GM18520 (cell line): ENCODE results near the gene MYO18A.
"Not testable (repeated sequence)": the region's sequence is repeated elsewhere in the genome, so short reads cannot be mapped to it uniquely, and the experiment has no call there.

Experiments used
- ATAC-seq: cut with Tn5 transposase; IDR thresholded peaks from one replicate; pipeline ENCODE4 v1.9.1; 2021; ENCODE audit not compliant: unreplicated experiment

MYO18A gene

GRCh38 chr17:29195465-29196081 lies 15.4 kb upstream of the MYO18A start:
- no peak for ATAC-seq

- ATAC-seq = no peak
These were observed 14.5 kb upstream of the MYO18A start for GRCh38 chr17:29194669-29195068.

- no peak for ATAC-seq
These were observed 12.9 kb upstream of the MYO18A start for GRCh38 chr17:29193146-29193545.

GRCh38 chr17:29190592-29191207 lies 10.5 kb upstream of the MYO18A start:
- ATAC-seq = no peak

DNA sequence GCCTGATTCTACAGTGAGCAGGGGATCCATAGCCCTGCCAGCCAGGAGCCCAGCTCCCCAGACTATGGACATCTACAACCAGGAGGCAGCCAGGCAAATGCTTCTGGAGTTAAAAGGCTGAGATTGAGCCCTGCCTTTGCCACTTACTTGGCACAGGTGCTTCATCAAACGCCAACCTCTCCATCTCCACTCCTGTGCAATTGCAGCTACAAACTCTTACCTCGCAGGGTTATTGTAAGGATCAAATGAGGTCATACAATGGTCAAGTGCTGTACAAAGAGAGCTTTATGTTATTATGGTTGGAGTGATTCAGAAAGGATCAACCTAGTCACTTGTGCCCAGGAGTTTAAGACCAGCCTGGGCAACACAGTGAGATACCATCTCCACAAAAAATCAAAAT lies 9.8 kb upstream of the MYO18A start:
- ATAC-seq = no peak

GRCh38 chr17:29189355-29189754 lies 9.2 kb upstream of the MYO18A start:
- ATAC-seq = no peak

DNA sequence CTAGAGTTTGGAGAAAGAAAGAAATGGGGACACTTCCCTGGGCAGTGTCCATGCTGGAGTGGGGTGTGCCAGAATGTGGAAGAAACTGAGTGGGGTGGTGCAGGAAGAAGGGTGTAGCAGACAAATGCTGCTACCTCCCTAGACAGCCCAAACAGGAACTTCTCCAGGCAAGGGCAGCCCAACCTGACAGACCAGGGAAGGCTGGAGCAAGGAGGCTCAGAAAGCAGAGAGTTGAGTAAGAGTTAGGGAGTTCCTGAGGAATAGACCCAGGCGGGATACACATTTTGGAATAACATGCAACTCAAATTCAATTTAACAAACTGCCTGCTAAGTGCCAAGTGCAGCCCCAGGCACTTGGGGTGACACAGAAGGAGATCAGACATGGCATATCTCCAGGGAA lies 1.0 kb upstream of the MYO18A start:
- no peak for ATAC-seq

GRCh38 chr17:29180788-29181160 lies 576 bp upstream of the MYO18A start:
- no peak for ATAC-seq

GRCh38 chr17:29179232-29180033 lies 765 bp downstream of the MYO18A start:
- ATAC-seq = no peak

DNA sequence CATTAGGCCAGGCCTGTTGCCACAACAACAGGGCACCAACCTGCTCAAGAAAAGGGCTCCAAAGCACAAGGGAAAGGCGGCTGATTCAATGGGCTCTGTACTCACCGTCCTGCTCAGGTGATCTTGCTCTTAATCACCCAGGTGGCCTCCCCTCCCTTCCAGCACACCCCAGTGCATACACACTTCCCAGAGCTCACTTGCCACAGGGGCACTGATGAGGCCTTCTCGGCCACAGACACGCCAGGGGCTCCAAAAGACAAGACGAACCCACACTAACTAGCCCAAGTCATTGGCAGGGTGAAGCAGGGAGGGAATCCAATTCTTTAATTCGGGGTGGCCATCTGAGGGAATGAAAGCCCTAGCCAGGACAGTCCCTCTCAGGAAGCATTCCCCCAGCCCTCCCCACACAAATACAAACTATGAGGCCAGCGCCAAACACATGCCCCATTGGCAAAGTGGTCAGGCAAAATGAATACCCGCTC lies 1.4 kb downstream of the MYO18A start:
- ATAC-seq = no peak

DNA sequence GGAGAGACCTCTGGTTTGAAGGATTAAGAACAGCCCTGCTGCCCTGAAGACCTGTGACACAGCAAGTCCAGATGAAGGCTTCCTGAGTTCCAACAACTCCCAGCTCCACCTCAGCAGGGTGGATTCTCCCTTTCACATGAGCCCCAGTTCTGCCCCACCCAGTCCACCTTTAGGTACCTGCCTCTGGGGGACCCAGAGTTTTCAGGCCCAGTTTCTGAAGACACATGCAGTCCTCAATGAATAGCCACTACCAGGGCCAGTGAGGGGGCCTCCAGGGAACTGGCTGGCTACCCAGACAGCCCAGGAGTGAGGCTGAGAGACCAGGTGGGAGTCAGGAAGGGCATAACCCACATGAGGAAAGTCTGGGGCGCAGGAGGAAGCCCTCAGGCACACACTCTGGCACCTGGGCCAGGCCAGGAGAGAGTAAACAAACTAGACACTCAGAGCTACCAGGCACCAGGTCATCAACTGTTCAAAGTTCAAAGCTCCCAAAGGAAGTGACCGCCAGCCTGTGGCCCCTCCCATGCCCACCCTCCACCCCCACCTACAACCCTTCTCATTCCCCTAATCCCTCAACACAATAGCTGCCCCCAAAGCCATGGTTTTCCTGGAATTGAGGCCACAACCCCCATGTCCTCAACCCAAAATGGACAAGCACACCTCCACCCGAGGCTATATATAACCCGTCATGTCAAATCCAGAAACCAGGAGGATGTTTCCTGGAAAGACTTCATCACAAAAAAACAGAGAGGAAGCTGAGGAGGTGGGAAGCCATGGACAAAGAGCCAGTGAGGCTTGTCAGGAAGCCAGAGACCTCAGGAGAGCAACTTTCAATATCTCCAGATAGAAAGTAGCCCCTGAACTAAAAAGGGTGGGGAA lies 2.1 kb downstream of the MYO18A start:
- no peak for ATAC-seq

- no peak for ATAC-seq
These were observed 2.7 kb downstream of the MYO18A start for GRCh38 chr17:29177541-29177870.

- no peak for ATAC-seq
These were observed 3.4 kb downstream of the MYO18A start for GRCh38 chr17:29176558-29177351.

- no peak for ATAC-seq
These were observed 4.8 kb downstream of the MYO18A start for GRCh38 chr17:29175349-29175748.

- ATAC-seq = no peak
These were observed 7.6 kb downstream of the MYO18A start for GRCh38 chr17:29172589-29172988.

GRCh38 chr17:29170682-29171081 lies 9.5 kb downstream of the MYO18A start:
- ATAC-seq = no peak

DNA sequence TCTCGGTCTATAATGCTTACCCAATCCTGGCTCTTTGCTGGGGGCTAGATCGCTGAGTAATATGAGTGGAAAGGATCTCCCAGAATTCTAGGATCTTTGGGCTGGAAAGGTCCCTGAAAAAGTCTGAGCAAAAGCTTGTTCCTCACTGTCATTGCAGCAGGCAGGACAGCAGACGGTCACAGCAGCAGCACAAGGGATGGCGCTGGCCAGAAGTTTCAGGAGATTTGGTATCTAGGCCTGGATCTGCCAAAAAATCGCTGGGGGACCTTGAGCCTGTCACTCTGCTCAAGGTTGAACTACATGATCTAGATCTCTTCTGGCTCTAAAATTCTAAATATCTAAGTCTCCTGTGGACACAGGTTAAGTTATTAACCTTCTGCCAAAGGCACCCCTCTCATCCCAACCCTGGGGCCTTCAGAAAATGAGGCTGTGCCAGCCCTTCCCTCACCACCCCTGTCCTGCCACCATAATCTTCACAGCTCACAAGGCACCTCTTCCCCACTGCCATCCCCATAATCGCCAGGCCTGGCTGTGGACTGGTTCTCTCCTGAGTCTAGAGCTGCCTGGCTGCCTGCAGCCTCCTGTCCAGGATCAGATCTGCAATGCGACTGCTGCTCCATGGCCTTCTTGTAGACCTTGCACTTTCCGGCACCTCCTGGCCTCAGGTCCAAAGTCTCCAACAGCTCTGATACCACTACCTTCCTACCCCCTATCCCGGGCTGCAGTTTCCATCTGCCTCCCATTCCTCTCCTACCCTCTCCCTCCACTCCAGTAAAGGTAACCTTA lies 10.2 kb downstream of the MYO18A start:
- ATAC-seq = no peak

DNA sequence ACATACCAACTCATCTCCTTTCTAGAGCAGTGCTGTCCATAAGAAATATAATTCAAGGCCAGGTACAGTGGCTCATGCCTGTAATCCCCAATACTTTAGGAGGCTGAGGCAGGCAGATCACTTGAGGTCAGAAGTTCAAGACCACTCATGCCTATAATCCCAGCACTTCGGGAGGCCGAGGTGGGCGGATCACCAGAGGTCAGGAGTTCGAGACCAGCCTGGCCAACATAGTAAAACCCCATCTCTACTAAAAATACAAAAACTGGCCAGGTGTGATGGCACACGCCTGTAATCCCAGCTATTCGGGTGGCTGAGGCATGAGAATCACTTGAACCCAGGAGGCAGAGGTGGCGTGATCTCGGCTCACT lies 11.5 kb downstream of the MYO18A start:
- not testable (repeated sequence) for ATAC-seq

DNA sequence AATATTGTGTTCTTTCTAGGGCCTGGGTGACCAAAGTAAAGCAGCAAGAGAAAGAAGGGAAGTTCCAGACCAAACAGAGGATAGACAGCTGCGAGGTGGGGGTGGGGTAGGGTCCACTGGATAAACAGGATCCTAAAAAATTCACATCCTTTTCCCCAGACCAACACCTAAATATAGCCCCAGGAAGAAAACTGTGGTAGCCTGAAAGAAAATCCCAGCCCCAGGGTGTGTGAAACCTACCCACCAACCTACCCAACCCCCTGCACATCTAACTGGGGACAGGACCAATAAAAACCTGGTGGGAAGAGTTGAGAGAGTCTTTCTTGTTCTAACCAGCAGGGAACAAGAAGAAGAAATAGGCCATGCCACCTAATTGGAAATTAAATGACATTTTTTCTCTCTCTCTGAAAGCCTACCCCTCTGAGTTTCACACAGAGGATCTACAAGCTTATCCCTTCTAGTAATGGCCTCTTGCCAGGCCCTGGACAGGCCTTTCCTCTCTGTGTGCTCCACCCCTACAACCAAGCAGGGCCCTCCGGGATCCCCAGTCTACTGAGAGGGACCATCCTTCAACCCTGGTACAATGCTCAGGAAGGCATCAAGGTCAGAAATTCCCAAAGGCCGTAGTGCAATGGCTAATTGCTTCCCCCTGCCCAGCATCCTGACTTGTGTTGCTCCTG lies 12.0 kb downstream of the MYO18A start:
- no peak for ATAC-seq
